GM21423 (cell line): Measurements from ENCODE around the gene ITFG1.
"Not testable (repeated sequence)": the region's sequence is repeated elsewhere in the genome, so short reads cannot be mapped to it uniquely, and the experiment has no call there.

Experiments used
- ATAC-seq: cut with Tn5 transposase; IDR thresholded peaks from one replicate; pipeline ENCODE4 v1.9.1; 2021; ENCODE audit warnings: mild to moderate bottlenecking, moderate library complexity; ENCODE audit not compliant: unreplicated experiment

The ITFG1 gene

DNA sequence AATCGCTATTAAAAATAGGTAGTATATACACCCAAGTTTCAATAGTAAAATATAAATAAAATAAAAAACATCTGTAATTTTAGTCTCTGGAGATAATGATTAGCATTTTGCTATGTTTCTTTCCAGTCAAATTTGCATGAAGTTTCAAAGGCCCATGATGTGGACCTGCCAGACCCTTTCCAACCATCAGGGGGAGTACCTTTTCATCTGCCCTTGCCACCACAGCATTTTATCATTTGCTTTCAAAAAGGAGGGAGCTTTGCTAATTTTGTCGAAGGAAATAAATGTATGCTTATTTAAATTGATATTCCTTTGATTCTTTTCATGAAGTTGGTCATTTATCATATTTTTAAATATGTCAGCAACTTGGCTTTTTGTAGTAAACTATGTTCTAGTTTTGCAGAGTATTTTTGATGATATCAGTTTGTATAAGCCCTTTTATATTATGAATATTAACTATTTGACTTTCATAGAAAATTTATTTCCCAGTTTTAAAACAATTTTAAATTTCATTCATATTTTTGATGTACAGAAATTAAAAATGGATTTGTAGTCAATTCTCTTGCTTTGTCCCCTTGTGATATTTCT lies 201.9 kb downstream of the ITFG1 start:
- ATAC-seq, result no peak

GRCh38 chr16:47254756-47255155 lies 206.1 kb downstream of the ITFG1 start:
- ATAC-seq, result no peak

- ATAC-seq, result no peak
These were observed 209.9 kb downstream of the ITFG1 start for GRCh38 chr16:47250983-47251382.

DNA sequence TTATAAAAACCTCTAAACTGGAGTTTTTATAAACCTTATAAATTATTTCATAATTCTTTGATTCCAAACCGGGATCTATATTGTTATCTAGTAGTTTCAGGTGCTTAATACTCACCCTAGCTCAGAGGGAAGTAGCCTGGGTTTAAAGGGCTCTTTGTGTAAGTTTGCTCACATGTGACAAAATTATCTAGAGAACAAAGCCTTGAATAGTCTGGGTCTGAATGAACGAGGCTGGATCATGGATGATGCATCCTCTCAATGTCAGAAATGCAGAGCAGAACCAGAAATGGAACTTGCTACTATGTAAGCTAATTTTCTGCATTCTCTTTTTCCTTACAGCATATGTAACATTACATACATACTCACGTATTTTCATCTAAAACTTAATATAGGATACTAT lies 213.2 kb downstream of the ITFG1 start:
- no peak for ATAC-seq

DNA sequence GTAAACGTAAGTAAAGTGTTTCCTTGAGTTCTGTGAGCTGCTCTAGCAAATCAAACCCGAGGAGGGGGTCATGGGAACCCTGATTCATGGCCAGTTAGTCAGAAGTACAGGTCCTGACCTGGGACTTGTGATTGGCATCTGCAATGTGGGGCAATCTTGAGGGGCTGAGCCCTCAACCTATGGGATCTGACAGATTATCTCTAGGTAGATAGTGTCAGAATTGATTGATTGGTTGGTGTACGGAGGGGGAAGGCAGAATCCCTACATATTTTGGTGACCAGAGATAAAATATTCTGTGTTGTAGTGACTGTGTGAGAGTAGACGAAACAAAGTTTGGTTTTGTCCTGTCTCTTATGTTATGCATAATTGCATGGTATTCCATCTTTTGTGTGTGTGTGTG lies 216.7 kb downstream of the ITFG1 start:
- ATAC-seq, result no peak

DNA sequence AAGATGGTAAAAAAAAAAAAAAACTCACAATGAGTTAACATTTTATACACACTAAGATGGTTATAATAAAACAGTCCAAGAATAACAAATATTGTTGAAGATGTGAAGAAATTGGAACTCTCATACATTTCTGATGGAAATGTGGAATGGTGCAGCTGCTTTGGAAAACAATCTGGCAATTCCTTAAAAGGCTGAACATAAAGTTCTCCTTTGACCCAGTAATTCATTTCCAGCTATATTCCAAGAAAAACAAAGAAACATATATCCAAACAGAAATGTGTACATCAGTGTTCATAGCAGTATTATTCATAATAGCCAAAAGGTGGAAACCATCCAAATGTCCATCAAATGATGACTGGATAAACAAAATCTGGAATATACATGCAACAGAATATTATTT lies 219.8 kb downstream of the ITFG1 start:
- ATAC-seq, result no peak

GRCh38 chr16:47236716-47237115 lies 224.1 kb downstream of the ITFG1 start:
- no peak for ATAC-seq

- ATAC-seq, result no peak
These were observed 230.6 kb downstream of the ITFG1 start for GRCh38 chr16:47230296-47230695.

GRCh38 chr16:47229053-47230050 lies 231.5 kb downstream of the ITFG1 start:
- no peak for ATAC-seq

DNA sequence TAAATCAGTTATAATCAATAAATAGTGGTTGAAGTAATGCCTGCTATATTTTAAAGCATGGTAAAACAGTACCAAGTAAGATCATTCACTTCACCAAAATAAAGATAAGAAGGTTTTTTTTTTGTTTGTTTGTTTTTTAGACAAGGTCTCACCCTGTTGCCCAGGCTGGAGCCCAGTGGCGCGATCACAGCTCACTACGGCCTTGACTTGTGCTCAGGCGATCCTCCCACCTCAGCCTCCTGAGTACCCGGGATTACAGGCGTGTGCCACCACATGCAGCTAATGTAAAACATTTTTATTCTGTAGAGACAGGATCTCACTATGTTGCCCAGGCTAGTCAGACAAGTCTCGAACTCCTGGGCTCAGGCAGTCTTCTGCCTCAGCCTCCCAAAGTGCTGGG lies 232.6 kb downstream of the ITFG1 start:
- no peak for ATAC-seq

DNA sequence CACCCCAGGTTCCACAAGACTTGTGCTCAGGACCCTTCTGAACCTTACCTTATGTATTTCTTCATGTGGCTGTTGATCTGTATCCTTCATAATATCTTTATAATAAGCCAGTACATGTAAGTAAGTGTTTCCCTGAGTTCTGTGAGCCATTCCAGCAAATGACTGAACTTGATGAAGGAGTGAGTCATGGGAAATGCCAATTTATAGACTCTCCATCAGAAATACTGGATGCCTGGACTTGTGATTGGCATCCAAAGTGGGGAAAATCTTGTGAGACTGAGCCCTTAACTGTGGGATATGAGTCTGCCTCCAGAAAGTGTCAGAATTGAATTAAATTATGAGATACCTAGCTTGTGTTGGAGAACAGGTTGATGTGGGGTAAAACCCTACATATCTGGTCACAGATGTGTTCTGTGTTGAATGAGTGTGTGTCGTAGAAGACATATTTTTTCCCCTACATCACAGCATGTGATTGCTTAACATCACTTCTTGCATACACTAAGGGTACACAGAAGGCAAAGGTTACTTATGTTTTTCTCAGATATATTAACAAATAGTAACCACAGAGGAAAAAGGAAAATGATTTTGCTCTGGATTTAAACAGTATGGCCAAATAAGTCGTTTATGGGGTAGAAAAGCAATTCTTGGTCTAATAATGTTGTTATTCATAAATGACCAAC lies 247.0 kb downstream of the ITFG1 start:
- no peak for ATAC-seq

DNA sequence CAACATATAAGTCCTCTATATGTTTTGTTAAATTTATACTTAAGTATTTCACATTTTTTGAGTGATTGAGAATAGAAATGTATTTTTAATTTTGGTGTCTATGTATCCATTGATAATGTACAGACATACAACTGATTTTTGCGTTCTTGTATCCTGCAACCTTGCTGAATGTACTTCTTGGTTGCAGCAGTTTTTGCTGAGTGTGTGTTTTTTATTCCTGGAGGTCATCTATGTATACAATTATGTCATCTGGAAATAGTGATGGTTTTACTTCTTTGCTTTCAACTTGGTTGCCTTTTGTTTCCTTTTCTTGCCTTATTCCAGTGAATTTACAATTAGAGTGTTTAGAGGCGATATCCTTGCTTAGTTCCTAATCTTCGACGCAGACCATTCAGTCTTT lies 249.6 kb downstream of the ITFG1 start:
- ATAC-seq, result no peak

GRCh38 chr16:47204736-47205504 lies 255.9 kb downstream of the ITFG1 start:
- ATAC-seq, result no peak

GRCh38 chr16:47203433-47203832 lies 257.4 kb downstream of the ITFG1 start:
- ATAC-seq, result not testable (repeated sequence)

DNA sequence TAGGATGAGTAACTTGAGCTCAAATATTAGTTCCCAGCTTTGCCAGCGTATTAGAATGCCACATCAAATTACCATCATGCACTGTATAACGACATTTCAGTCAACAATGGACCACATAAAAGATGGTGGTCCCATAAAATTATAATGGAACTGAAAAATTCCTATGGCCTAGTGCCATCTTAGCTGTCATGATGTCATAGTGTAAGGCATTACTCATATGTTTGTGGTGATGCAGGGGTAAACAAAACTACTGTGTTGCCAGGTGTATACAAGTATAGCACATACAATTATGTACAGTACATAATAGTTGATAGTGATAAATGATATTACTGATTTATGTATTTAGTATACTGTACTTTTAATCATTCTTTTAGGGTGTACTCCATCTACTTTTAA lies 262.7 kb downstream of the ITFG1 start:
- no peak for ATAC-seq

DNA sequence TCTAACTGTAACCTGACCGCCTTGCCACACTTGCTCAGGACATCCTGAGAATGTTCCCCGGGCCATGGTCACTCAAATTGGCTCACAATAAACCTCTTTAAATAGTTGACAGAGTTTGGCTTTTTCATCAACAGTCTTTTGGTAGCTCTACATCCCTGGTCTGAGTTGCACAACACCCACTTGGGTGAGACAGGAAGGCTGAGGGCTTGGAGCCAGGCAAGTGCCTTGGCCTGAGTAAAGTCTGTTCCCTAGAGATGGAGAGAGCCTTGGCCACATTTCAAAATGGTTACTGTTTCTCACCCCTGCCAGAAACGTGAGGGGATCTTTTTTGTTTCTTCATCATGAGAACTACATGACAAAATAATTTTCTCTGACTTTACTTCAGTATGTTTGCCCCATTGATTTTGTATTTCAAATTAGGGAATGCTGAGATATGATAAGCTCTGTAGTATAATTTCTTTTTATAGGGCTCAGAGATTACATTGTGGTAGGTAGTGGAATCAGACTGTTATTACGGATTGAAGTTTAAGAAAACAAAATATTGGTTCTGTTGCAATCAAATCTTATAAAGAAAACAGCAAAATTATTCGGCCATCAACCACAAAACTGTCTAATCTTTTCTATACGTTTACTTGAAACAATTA lies 263.2 kb downstream of the ITFG1 start:
- no peak for ATAC-seq

- no peak for ATAC-seq
These were observed 264.4 kb downstream of the ITFG1 start for GRCh38 chr16:47196457-47196856.

- no peak for ATAC-seq
These were observed 278.5 kb downstream of the ITFG1 start for GRCh38 chr16:47182318-47182717.

- ATAC-seq, result not testable (repeated sequence)
These were observed 279.8 kb downstream of the ITFG1 start for GRCh38 chr16:47181066-47181465.

- ATAC-seq, result no peak
These were observed 280.8 kb downstream of the ITFG1 start for GRCh38 chr16:47180073-47180472.
